CD4-positive, alpha-beta memory T cell (primary cell): ENCODE data around the gene NDUFB4. TPM values are rescaled to one million over a fixed set of nuclear protein-coding genes. Genes with fewer than 3 reads are reported as not detected.

ENCODE experiments used
- CTCF ChIA-PET: fragments of 350-600 bp; sonication (Branson Sonifier 250); formaldehyde crosslinking; loops from one replicate; lab custom pipeline; 2021; ENCODE audit warnings: inconsistent platforms; ENCODE audit not compliant: partially characterized antibody; lab: Charles Lee
- POLR2A ChIA-PET: fragments of 350-600 bp; sonication (Branson Sonifier 250); formaldehyde crosslinking; loops from one replicate; lab custom pipeline; 2021; ENCODE audit not compliant: partially characterized antibody; lab: Charles Lee
- DNase-seq, 5 donors: peaks; one replicate each; pipeline versions ENCODE4 v3.0.0 to v3.0.0-alpha.2; 2020 to 2022; ENCODE audit warnings: mixed read lengths in 1 of 5
- H3K27ac ChIP-seq: one replicate; pipeline ENCODE4 v1.7.0; 2013; ENCODE audit warnings: low read depth, low read length
- H3K27me3 ChIP-seq: 2 replicates; pipeline ENCODE4 v1.7.0; 2013; ENCODE audit warnings: mild to moderate bottlenecking, low read length, moderate library complexity; ENCODE audit not compliant: insufficient read depth
- H3K36me3 ChIP-seq: 2 replicates; pipeline ENCODE4 v1.7.0; 2013; ENCODE audit warnings: mild to moderate bottlenecking, low read length, moderate library complexity; ENCODE audit not compliant: insufficient read depth
- H3K4me1 ChIP-seq: 2 replicates; pipeline ENCODE4 v1.7.0; 2013; ENCODE audit warnings: mild to moderate bottlenecking, low read length, moderate library complexity; ENCODE audit not compliant: insufficient read depth
- H3K4me3 ChIP-seq, 2 donors: one replicate each; pipeline ENCODE4 v1.7.0; 2013; ENCODE audit warnings: low read length in 2 of 2, mild to moderate bottlenecking in 1 of 2
- H3K9me3 ChIP-seq, 2 donors: one replicate each; pipeline ENCODE4 v1.7.0; 2013; ENCODE audit warnings: low read length in 2 of 2, control low read depth in 1 of 2; ENCODE audit not compliant: control insufficient read depth in 1 of 2
- H3K27ac Mint-ChIP-seq, 7 donors: one replicate each; pipeline ENCODE4 v1.8.0; 2020 to 2021; ENCODE audit warnings: mixed read lengths in 7 of 7, mild to moderate bottlenecking in 6 of 7, inconsistent platforms in 3 of 7, moderate library complexity in 3 of 7
- H3K27me3 Mint-ChIP-seq, 2 donors: one replicate each; pipeline ENCODE4 v1.8.0; 2020 to 2021; ENCODE audit warnings: mixed read lengths in 2 of 2
- H3K36me3 Mint-ChIP-seq, 2 donors: one replicate each; pipeline ENCODE4 v1.8.0; 2020 to 2021; ENCODE audit warnings: mixed read lengths in 2 of 2, inconsistent platforms in 1 of 2, mild to moderate bottlenecking in 1 of 2
- H3K4me1 Mint-ChIP-seq, 4 donors: one replicate each; pipeline ENCODE4 v1.8.0; 2020 to 2021; ENCODE audit warnings: mixed read lengths in 4 of 4, mild to moderate bottlenecking in 1 of 4
- H3K4me3 Mint-ChIP-seq, 8 donors: one replicate each; pipeline ENCODE4 v1.8.0; 2020 to 2021; ENCODE audit warnings: mixed read lengths in 8 of 8, mild to moderate bottlenecking in 7 of 8, moderate library complexity in 6 of 8, inconsistent platforms in 3 of 8
- H3K9me3 Mint-ChIP-seq, 8 donors: one replicate each; pipeline ENCODE4 v1.8.0; 2020 to 2021; ENCODE audit warnings: mixed read lengths in 8 of 8, mild to moderate bottlenecking in 5 of 8, inconsistent platforms in 3 of 8, moderate library complexity in 1 of 8
- intact Hi-C: fragments of 100-400 bp; cut with micrococcal nuclease; formaldehyde crosslinking; loops from one replicate; pipeline ENCODE4 v1.15.1; 2023
- polyA plus RNA-seq, 2 donors: library from polyadenylated mRNA; unstranded; fragments of 300-500 nt; fragmentation: Illumina TruSeq; gene quantifications; one replicate each; pipeline ENCODE4 v1.2.3, GENCODE V29; 2021
- total RNA-seq, 2 experiments: library from RNA; stranded (reverse); gene quantifications; one replicate each; pipeline ENCODE4 v1.2.3, GENCODE V29; 2021

The NDUFB4 gene
- total and polyA plus RNA-seq, 4 experiments from 2014 or later, result 82.1 to 257 (median 163) TPM

DNA sequence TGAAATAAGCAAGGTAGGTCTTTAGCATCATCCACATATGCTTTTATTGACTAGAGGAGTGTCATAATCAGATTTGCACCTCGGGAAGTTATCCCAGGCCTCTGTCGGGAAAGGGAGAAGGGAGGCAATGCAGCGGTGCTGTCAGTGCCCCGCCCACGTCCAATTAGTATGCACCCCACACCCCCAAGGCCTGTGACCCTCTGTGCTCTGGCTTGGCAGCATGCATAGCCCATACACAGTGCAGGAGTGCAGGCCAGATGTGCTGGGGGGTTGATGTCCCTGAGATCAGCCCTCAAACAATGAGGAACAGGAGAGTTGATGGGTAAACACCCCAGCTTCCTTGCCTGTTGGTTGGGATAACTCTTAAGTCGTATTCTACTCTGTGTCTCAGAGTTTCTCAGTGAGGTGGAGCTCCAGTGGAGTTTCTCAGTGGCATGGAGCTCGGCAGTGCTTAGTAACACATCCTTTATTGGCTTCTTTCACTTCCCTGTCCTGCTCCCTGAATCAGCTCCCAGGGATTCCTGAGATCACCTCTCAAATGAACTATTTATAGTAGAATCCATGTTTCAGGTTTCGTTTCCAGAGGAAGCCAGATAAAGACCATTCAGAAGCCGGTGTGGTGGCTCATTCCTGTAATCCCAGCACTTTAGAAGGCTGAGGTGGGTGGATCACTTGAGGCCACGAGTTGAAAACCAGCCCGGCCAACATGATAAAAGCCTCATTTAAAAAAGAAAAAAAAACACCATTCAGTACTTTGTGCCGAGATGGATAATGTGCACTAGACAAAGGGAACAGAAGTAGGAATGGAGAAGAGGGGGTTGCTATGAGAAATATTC lies 26.7 kb upstream of the NDUFB4 start:
- no peaks in the 10 kb centered on the region for H3K36me3 ChIP-seq
- intact Hi-C loops, result loop anchor here (10.0 kb wide), 2 partner anchors 145 to 225 kb away; partner anchors contain the start of gene LRRC58
- no peak overlapping the region for H3K4me3 Mint-ChIP-seq
- H3K27ac ChIP-seq, result no peak overlapping the region
- CTCF ChIA-PET, result interaction anchor here (0.8 to 6.3 kb wide), 4 partner anchors 9 to 326 kb away, joined by 3 to 92 read pairs (median 26); no protein-coding TSS in a partner anchor
- no peaks in the 10 kb centered on the region for H3K9me3 ChIP-seq
- no peak for DNase-seq
- peaks cover 2 to 9% of the 10 kb centered on the region in 2 donors for H3K27me3 Mint-ChIP-seq
- H3K4me1 ChIP-seq, result no peaks in the 10 kb centered on the region
- H3K4me3 ChIP-seq, result no peak overlapping the region
- no peaks in the 10 kb centered on the region for H3K27me3 ChIP-seq
- no peak overlapping the region for H3K27ac Mint-ChIP-seq
- POLR2A ChIA-PET, result no interaction called here
- H3K36me3 Mint-ChIP-seq, result no peaks in the 10 kb centered on the region
- H3K4me1 Mint-ChIP-seq, result peaks cover 0 to 3% (median 1%) of the 10 kb centered on the region in 4 donors
- peaks cover 0 to 3% (median 0%) of the 10 kb centered on the region in 8 donors for H3K9me3 Mint-ChIP-seq

DNA sequence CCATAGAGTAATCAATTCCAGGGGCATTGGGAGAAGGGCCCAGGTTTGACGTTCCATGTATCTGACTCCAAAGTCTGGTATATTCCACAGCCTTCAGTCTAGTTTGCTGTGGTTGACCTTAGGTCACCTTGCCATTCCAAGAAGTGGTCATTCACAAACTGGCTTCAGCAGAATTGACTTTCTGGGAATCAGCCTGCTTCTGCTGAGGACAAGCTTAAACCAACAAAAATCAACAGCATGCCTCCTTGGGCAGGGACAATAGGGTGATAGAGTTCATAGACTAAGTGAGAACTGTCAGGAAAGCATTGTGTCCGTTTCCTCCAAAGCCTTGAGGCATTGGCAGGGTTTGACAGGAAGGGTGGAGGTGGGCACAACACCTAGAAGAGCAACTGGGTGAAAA lies 24.1 kb upstream of the NDUFB4 start:
- Histone ChIP-seq H3K27me3 (no peaks in the 10 kb centered on the region), H3K27ac (no peak overlapping the region), H3K9me3 (no peaks in the 10 kb centered on the region), H3K36me3 (no peaks in the 10 kb centered on the region), H3K4me3 (no peak overlapping the region), H3K4me1 (no peaks in the 10 kb centered on the region)
- no peak for DNase-seq
- peaks cover 0 to 3% (median 1%) of the 10 kb centered on the region in 4 donors for H3K4me1 Mint-ChIP-seq
- no peak overlapping the region for H3K27ac Mint-ChIP-seq
- no peak overlapping the region for H3K4me3 Mint-ChIP-seq
- peaks cover 2 to 9% of the 10 kb centered on the region in 2 donors for H3K27me3 Mint-ChIP-seq
- H3K36me3 Mint-ChIP-seq, result no peaks in the 10 kb centered on the region
- intact Hi-C loops, result no loop called here
- peaks cover 0 to 3% (median 0%) of the 10 kb centered on the region in 8 donors for H3K9me3 Mint-ChIP-seq
- CTCF ChIA-PET, result interaction anchor here (1.0 to 1.8 kb wide), 2 partner anchors 11 to 13 kb away, joined by 3 to 7 read pairs; no protein-coding TSS in a partner anchor
- POLR2A ChIA-PET, result no interaction called here

DNA sequence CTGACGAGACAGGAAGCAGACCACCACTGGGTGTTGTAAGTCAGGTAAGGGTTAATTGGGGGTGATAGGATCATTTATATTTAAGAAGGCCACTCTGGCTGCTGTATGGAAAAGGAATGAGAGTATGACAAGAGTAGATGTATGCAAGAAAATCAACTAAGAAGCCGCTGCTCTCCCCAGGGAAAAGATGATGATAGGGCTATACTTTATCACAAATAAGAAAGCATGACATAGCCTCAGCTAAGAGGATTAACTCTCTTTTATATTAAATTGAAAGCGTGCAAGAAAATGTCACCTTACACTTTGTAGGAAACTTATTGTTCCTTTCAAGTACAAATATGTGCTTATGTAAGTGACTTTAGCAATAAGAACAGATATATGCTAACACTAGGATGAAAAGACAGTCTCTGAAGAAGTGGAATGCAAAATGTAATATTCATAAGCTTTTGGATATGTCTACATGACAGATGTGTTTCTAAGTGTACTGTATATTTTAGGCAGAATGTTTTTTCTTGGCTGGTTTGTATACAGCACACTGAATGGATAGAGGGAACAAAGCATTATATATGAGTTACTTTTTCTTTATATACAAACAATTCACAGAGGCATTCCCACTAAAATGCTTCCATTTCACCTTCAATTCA lies 8.7 kb upstream of the NDUFB4 start:
- ChIA-PET CTCF (interaction anchor here (1.2 kb wide), 1 partner anchor 21 kb away, joined by 3 read pairs; no protein-coding TSS in a partner anchor), POLR2A (no interaction called here)
- Histone ChIP-seq H3K9me3 (no peaks in the 10 kb centered on the region), H3K4me3 (no peak overlapping the region), H3K36me3 (no peaks in the 10 kb centered on the region), H3K27me3 (no peaks in the 10 kb centered on the region), H3K4me1 (no peaks in the 10 kb centered on the region), H3K27ac (no peak overlapping the region)
- H3K27me3 Mint-ChIP-seq, result peaks cover 3 to 11% of the 10 kb centered on the region in 2 donors
- intact Hi-C loops, result no loop called here
- H3K27ac Mint-ChIP-seq, result no peak overlapping the region
- H3K36me3 Mint-ChIP-seq, result no peaks in the 10 kb centered on the region
- no peak overlapping the region for H3K4me3 Mint-ChIP-seq
- no peak for DNase-seq
- H3K9me3 Mint-ChIP-seq, result peaks cover 0 to 3% (median under 1%) of the 10 kb centered on the region in 8 donors
- H3K4me1 Mint-ChIP-seq, result no peaks in the 10 kb centered on the region

DNA sequence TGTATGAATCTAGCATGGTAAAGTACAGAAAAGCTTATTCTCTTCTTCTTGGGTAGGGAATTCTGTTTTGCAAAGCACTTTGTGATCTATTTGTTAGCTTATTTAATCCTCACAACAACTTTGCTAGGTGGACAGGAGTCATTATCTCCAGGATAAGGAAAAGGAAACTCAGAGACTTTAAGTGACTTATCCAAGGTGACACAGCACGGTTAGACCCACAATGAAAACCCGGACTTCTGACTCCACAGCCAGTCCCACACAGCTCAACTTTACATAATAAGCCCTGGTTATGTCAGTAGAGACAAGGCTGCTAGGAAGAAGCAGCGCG lies 384 bp upstream of the NDUFB4 start:
- H3K4me1 Mint-ChIP-seq, result peaks cover 3 to 7% (median 6%) of the 10 kb centered on the region in 4 donors
- CTCF ChIA-PET, result interaction anchor here (0.9 to 3.8 kb wide), 16 partner anchors 9 to 247 kb away, joined by 3 to 30 read pairs (median 4); partner anchors contain the start of genes GTF2E1, LRRC58 and RABL3
- peak overlapping the region; percentile 91 to 98 (median 95) for H3K4me3 Mint-ChIP-seq

DNA sequence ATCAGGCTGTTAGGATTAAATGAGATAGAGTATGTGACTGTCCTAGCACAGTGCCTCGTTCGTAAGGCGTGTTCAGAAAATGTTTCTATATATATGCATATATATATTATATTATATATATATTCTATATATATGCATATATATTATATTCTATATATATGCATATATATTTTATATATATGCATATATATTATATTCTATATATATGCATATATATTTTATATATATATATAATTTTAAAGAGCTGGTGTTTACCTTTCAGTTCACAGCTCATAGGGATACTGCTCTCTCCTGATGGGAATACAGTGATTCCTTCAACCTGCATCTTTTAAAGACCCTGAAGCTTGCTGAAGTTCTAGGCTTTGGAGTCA lies 702 bp downstream of the NDUFB4 start:
- H3K4me1 ChIP-seq, result peaks cover 30% of the 10 kb centered on the region
- H3K27ac Mint-ChIP-seq, result peak overlapping the region in 6 of 7 donors; percentile 96 to 99 (median 98)
- POLR2A ChIA-PET, result interaction anchor here (0.7 to 4.1 kb wide), 12 partner anchors 29 to 502 kb away, joined by 3 to 66 read pairs (median 6); partner anchors contain the start of genes GSK3B, GTF2E1, LRRC58 and RABL3

More for the DNA sequence above, 384 bp upstream of the NDUFB4 start:
- Histone ChIP-seq H3K36me3 (peaks cover 7% of the 10 kb centered on the region), H3K27me3 (no peaks in the 10 kb centered on the region), H3K4me3 (peak overlapping the region; percentile 97 to 99), H3K4me1 (peaks cover 30% of the 10 kb centered on the region), H3K9me3 (no peaks in the 10 kb centered on the region), H3K27ac (peak overlapping the region; percentile 98)
- Mint-ChIP-seq H3K27me3 (no peaks in the 10 kb centered on the region), H3K36me3 (peaks cover under 1 to 12% of the 10 kb centered on the region in 2 donors), H3K27ac (peak overlapping the region in 6 of 7 donors; percentile 96 to 99 (median 98)), H3K9me3 (peaks cover 0 to 4% (median 0%) of the 10 kb centered on the region in 8 donors)
- intact Hi-C loops, result loop anchor here (1.0 to 10.0 kb wide), 9 partner anchors 34 to 1149 kb away; partner anchors contain the start of genes COX17, GOLGB1, GSK3B and GTF2E1
- no peak for DNase-seq
- POLR2A ChIA-PET, result interaction anchor here (0.8 to 4.1 kb wide), 15 partner anchors 10 to 1099 kb away, joined by 3 to 66 read pairs (median 6); partner anchors contain the start of genes GSK3B, GTF2E1, LRRC58 and RABL3

DNA sequence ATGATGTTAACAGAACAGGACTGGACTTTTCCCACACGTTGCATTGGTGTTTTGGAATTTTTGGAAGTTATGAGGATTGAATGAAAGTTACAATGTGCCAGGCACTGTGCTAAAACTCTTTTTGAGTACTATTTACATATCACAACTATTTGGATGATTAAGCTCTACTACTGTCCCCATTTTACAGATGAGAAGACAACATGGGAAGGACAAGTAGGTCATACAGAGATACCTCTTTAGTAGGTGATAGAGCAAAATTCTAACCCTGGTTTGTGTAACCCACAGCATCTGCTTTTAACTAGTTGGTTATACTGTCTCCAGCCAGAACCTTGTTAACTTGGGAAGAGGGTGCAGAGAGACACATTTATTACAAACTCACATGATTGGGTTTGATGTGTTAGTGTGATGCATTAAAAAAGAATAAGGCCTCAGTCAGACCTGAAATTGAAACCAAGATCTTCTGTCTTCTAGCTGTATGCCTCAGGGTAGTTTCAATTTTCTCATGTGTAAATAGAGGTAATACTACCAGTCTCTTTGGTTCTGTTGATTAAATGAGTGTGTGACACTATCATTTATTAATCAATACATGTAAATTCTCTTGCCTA lies 1.4 kb downstream of the NDUFB4 start:
- Mint-ChIP-seq H3K4me1 (peaks cover 6 to 8% (median 7%) of the 10 kb centered on the region in 4 donors), H3K27ac (peak overlapping the region in 1 of 7 donors; percentile 86), H3K9me3 (peaks cover 0 to 4% (median 0%) of the 10 kb centered on the region in 8 donors), H3K27me3 (no peaks in the 10 kb centered on the region), H3K4me3 (peak overlapping the region in 4 of 8 donors; percentile 53 to 86 (median 84)), H3K36me3 (peaks cover 12 to 28% of the 10 kb centered on the region in 2 donors)
- peaks cover 30% of the 10 kb centered on the region for H3K4me1 ChIP-seq
- H3K27me3 ChIP-seq, result no peaks in the 10 kb centered on the region
- H3K27ac ChIP-seq, result peak overlapping the region; percentile 8
- H3K4me3 ChIP-seq, result peak overlapping the region in 1 of 2 donors; percentile 7
- intact Hi-C loops, result loop anchor here (2.0 to 10.0 kb wide), 5 partner anchors 249 to 1147 kb away; partner anchors contain the start of genes COX17, GOLGB1, GSK3B and LRRC58
- ChIA-PET POLR2A (interaction anchor here (0.7 to 4.1 kb wide), 7 partner anchors 30 to 503 kb away, joined by 3 to 66 read pairs (median 6); partner anchors contain the start of genes GSK3B, GTF2E1 and RABL3), CTCF (interaction anchor here (1.0 to 3.8 kb wide), 8 partner anchors 34 to 197 kb away, joined by 3 to 30 read pairs (median 6); no protein-coding TSS in a partner anchor)
- peaks cover 20% of the 10 kb centered on the region for H3K36me3 ChIP-seq
- DNase-seq, result no peak
- H3K9me3 ChIP-seq, result no peaks in the 10 kb centered on the region

More for the DNA sequence above, 702 bp downstream of the NDUFB4 start:
- H3K27me3 Mint-ChIP-seq, result no peaks in the 10 kb centered on the region
- no peaks in the 10 kb centered on the region for H3K9me3 ChIP-seq
- peak overlapping the region; percentile 98 for H3K27ac ChIP-seq
- DNase-seq, result no peak
- peaks cover 0 to 4% (median 0%) of the 10 kb centered on the region in 8 donors for H3K9me3 Mint-ChIP-seq
- H3K27me3 ChIP-seq, result no peaks in the 10 kb centered on the region
- H3K36me3 ChIP-seq, result peaks cover 16% of the 10 kb centered on the region
- peak overlapping the region; percentile 91 to 98 (median 95) for H3K4me3 Mint-ChIP-seq
- H3K4me3 ChIP-seq, result peak overlapping the region; percentile 97 to 99
- CTCF ChIA-PET, result interaction anchor here (1.6 to 3.8 kb wide), 8 partner anchors 29 to 198 kb away, joined by 4 to 30 read pairs (median 12); no protein-coding TSS in a partner anchor
- intact Hi-C loops, result loop anchor here (1.0 to 10.0 kb wide), 9 partner anchors 36 to 1148 kb away; partner anchors contain the start of genes COX17, GOLGB1, GSK3B and GTF2E1
- peaks cover 6 to 8% (median 7%) of the 10 kb centered on the region in 4 donors for H3K4me1 Mint-ChIP-seq
- H3K36me3 Mint-ChIP-seq, result peaks cover 10 to 23% of the 10 kb centered on the region in 2 donors
